ENCODE measurements around the gene PDE7B.

PDE7B gene

GRCh38 chr6:135938576-135939207 is 87.2 kb downstream of the PDE7B start:
- DNase-seq: no peak

GRCh38 chr6:135939208-135939591 is 87.7 kb downstream of the PDE7B start:
- no peak for DNase-seq

GRCh38 chr6:135940616-135941167 is 89.2 kb downstream of the PDE7B start:
- DNase-seq: no peak

GRCh38 chr6:135941275-135942025 is 89.9 kb downstream of the PDE7B start:
- no peak for DNase-seq

- DNase-seq: no peak
These were observed 92.6 kb downstream of the PDE7B start for GRCh38 chr6:135944120-135944519.

GRCh38 chr6:135946674-135947073 is 95.2 kb downstream of the PDE7B start:
- DNase-seq: no peak

GRCh38 chr6:135950669-135951068 is 99.2 kb downstream of the PDE7B start:
- DNase-seq: no peak

- DNase-seq: no peak
These were observed 99.7 kb downstream of the PDE7B start for GRCh38 chr6:135951169-135951568.

GRCh38 chr6:135953818-135954217 is 102.3 kb downstream of the PDE7B start:
- no peak for DNase-seq

GRCh38 chr6:135955099-135955498 is 103.6 kb downstream of the PDE7B start:
- DNase-seq: no peak

- no peak for DNase-seq
These were observed 111.2 kb downstream of the PDE7B start for GRCh38 chr6:135962731-135963130.

GRCh38 chr6:135970750-135971149 is 119.2 kb downstream of the PDE7B start:
- no peak for DNase-seq

GRCh38 chr6:135971351-135971750 is 119.8 kb downstream of the PDE7B start:
- no peak for DNase-seq

- DNase-seq: no peak
These were observed 120.6 kb downstream of the PDE7B start for GRCh38 chr6:135972150-135972549.

- DNase-seq: no peak
These were observed 121.1 kb downstream of the PDE7B start for GRCh38 chr6:135972586-135972985.

GRCh38 chr6:135974426-135974825 is 122.9 kb downstream of the PDE7B start:
- DNase-seq: no peak

- no peak for DNase-seq
These were observed 125.1 kb downstream of the PDE7B start for GRCh38 chr6:135976585-135976984.

GRCh38 chr6:135983093-135983492 is 131.6 kb downstream of the PDE7B start:
- no peak for DNase-seq

GRCh38 chr6:135983718-135984343 is 132.3 kb downstream of the PDE7B start:
- no peak for DNase-seq

- no peak for DNase-seq
These were observed 134.0 kb downstream of the PDE7B start for GRCh38 chr6:135985471-135985870.

GRCh38 chr6:135987226-135987625 is 135.7 kb downstream of the PDE7B start:
- no peak for DNase-seq

GRCh38 chr6:135990439-135990838 is 138.9 kb downstream of the PDE7B start:
- no peak for DNase-seq

- DNase-seq: no peak
These were observed 139.5 kb downstream of the PDE7B start for GRCh38 chr6:135990855-135991464.
